Lung (tissue), 16 donors: ENCODE data around the gene FOXJ3. TPM values are rescaled to one million over a fixed set of nuclear protein-coding genes. Genes with fewer than 3 reads are reported as not detected.

Experiments
- ATAC-seq: fragments of 200-7000 bp; cut with Tn5 transposase; one replicate; pipeline ENCODE4 v1.9.1; 2020; ENCODE audit warnings: moderate number of reproducible peaks; ENCODE audit not compliant: insufficient read depth, low FRiP score
- DNase-seq, 3 donors: peaks; one replicate each; pipeline ENCODE4 v3.0.0-alpha.2; 2013 to 2017
- H3K27ac ChIP-seq, 2 donors: one replicate each; pipeline ENCODE4 v1.5.1; 2013; ENCODE audit warnings: mild to moderate bottlenecking in 2 of 2, moderate library complexity in 2 of 2, control low read depth in 1 of 2, inconsistent platforms in 1 of 2, low read depth in 1 of 2, low read length in 1 of 2
- H3K27me3 ChIP-seq, 3 donors: one replicate each; pipeline ENCODE4 v1.5.1; 2013; ENCODE audit warnings: low read length in 2 of 3; ENCODE audit not compliant: control insufficient read depth in 3 of 3, insufficient read depth in 3 of 3
- H3K36me3 ChIP-seq, 4 donors: one replicate each; pipeline ENCODE4 v1.5.1; 2013; ENCODE audit warnings: low read length in 4 of 4, mild to moderate bottlenecking in 1 of 4, moderate library complexity in 1 of 4; ENCODE audit not compliant: control insufficient read depth in 4 of 4, insufficient read depth in 4 of 4
- H3K4me1 ChIP-seq, 5 donors: one replicate each; pipeline ENCODE4 v1.5.1; 2013; ENCODE audit warnings: low read length in 5 of 5, mild to moderate bottlenecking in 2 of 5, moderate library complexity in 1 of 5; ENCODE audit not compliant: control insufficient read depth in 5 of 5, insufficient read depth in 5 of 5
- H3K4me3 ChIP-seq: one replicate; pipeline ENCODE4 v1.5.1; 2013; ENCODE audit warnings: mild to moderate bottlenecking, control low read depth, moderate library complexity
- H3K9ac ChIP-seq, 2 donors: one replicate each; pipeline ENCODE4 v1.5.1; 2013; ENCODE audit warnings: low read length in 2 of 2, control low read depth in 1 of 2; ENCODE audit not compliant: insufficient read depth in 1 of 2
- H3K9me3 ChIP-seq, 4 donors: one replicate each; pipeline ENCODE4 v1.5.1; 2013; ENCODE audit warnings: low read length in 3 of 4, mild to moderate bottlenecking in 1 of 4, moderate library complexity in 1 of 4; ENCODE audit not compliant: control insufficient read depth in 4 of 4, insufficient read depth in 3 of 4
- CTCF ChIP-seq: IDR thresholded peaks from 2 replicates; pipeline ENCODE4 v1.5.1; 2012; ENCODE audit warnings: mild to moderate bottlenecking; ENCODE audit errors: control extremely low read depth, extremely low read depth
- WGBS, 2 donors: extraction: QIAGEN DNeasy Blood & Tissue Kit; methylation state at CpG; one replicate each; pipeline ENCODE4 v1.1.7; 2013; 5-methylcytosine and 5-hydroxymethylcytosine counted together
- long read RNA-seq, 5 donors: transcript quantifications; one replicate each; lab custom pipeline, GENCODE V29; 2026
- polyA plus RNA-seq, 2 donors: library from polyadenylated mRNA; stranded (reverse); fragments of 200-250 nt; gene quantifications; one replicate each; pipeline ENCODE4 v1.2.1, GENCODE V29; 2013
- total RNA-seq, 2 donors: library from RNA; depleted of rRNA in 1 of 2; stranded (reverse); fragments of >200 nt in 1 of 2; gene quantifications; one replicate each; pipeline ENCODE4 v1.2.1, GENCODE V29; 2014 to 2021
- donor health status: control.
- donor health status: control.
- donor health status: Bipolar disorder and iron deficiency.
- donor health status: healthy.
- donor health status: DM: yes; HTN: yes; CAD: no.

Gene FOXJ3
- total RNA-seq: 100 to 1,000 TPM in 1 of 2 donors, 10 to 100 TPM in 1; 39.6 to 106 TPM
- 10 to 100 TPM; 11.9 to 13.5 TPM for polyA plus RNA-seq
- long read RNA-seq, donor 1, full-length matches to known transcripts: 9 of 38 reads
- long read RNA-seq, donor 1, partial matches to known transcripts: 29 of 38 reads
- long read RNA-seq, donor 1, other reads (novel, unspliced or antisense): 0 of 38 reads
- long read RNA-seq, donor 2, partial matches to known transcripts: 6 of 10 reads
- long read RNA-seq, donor 2, other reads (novel, unspliced or antisense): 0 of 10 reads
- long read RNA-seq, donor 3, full-length matches to known transcripts: 8 of 20 reads
- long read RNA-seq, donor 3, partial matches to known transcripts: 12 of 20 reads
- long read RNA-seq, donor 3, other reads (novel, unspliced or antisense): 0 of 20 reads
- long read RNA-seq, donor 4, partial matches to known transcripts: 0 of 3 reads
- long read RNA-seq, donor 4, other reads (novel, unspliced or antisense): 0 of 3 reads
- long read RNA-seq, donor 5, full-length matches to known transcripts: 6 of 42 reads
- long read RNA-seq, donor 5, partial matches to known transcripts: 36 of 42 reads
- long read RNA-seq, donor 5, other reads (novel, unspliced or antisense): 0 of 42 reads

GRCh38 chr1:42335050-42335808 lies at the start of gene FOXJ3:
Gene FOXJ3, minus strand, starts transcription at chr1:42335235. Its CDS starts 24,142 bp downstream, at chr1:42311093.
- Histone ChIP-seq H3K36me3 (peaks cover 0 to 4% (median 0%) of the 10 kb centered on the region in 4 donors), H3K4me3 (peak within 1 kb of the TSS; percentile 91), H3K9ac (peak within 1 kb of the TSS; percentile 69 to 90), H3K9me3 (peaks cover 0 to 1% (median 0%) of the 10 kb centered on the region in 4 donors), H3K4me1 (peaks cover 2 to 32% (median 8%) of the 10 kb centered on the region in 5 donors), H3K27ac (peak within 1 kb of the TSS; percentile 96 to 97), H3K27me3 (no peaks in the 10 kb centered on the region)
- TF ChIP-seq CTCF: no peak
- ATAC-seq (peak; percentile 95), DNase-seq (peak; percentile 96 to 99 (median 97))
- 0% methylated on average over 35 to 79 of the region's 79 CpGs for WGBS, 2 donors

DNA sequence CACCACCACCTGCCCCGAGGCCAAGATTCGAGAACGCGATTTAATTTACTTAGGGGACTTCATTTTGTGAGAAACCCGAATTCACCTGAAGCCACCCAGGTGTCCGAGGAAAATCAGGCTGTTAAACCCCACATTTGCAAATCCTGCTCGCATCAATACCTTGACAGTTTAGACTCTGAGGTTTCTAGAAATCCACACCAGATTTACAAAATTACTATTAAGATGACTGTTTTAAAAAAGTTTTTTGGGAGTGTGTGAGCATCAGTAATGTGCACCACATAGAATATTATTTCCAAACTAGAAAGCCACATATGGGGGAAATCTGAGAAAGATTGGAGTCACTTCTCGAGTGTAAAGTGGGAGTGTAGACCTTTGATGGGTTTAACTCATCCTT lies 46.2 kb upstream of the FOXJ3 start:
- no peaks in the 10 kb centered on the region for H3K36me3 ChIP-seq
- H3K27me3 ChIP-seq: peaks cover 0 to 39% (median 27%) of the 10 kb centered on the region in 3 donors
- peak overlapping the region; percentile 72 for H3K4me3 ChIP-seq
- TF ChIP-seq CTCF: no peak
- no peak overlapping the region for H3K27ac ChIP-seq
- WGBS, 2 donors: 16 to 18% methylated on average over 8 of the region's 8 CpGs
- DNase-seq (no peak), ATAC-seq (no peak)
- peaks cover 0 to 10% (median 3%) of the 10 kb centered on the region in 5 donors for H3K4me1 ChIP-seq
- no peaks in the 10 kb centered on the region for H3K9me3 ChIP-seq
- no peak overlapping the region for H3K9ac ChIP-seq

GRCh38 chr1:42380586-42381279 lies 45.7 kb upstream of the FOXJ3 start, which contains the start of gene RIMKLA:
Gene RIMKLA, plus strand, starts transcription at chr1:42380792. Its CDS starts 143 bp downstream, at chr1:42380935.
- no peak for TF ChIP-seq CTCF
- Histone ChIP-seq H3K9me3 (no peaks in the 10 kb centered on the region), H3K4me3 (peak within 1 kb of the TSS; percentile 72), H3K27ac (no peak within 1 kb of the TSS), H3K4me1 (peaks cover 0 to 10% (median 3%) of the 10 kb centered on the region in 5 donors), H3K27me3 (peaks cover 0 to 39% (median 27%) of the 10 kb centered on the region in 3 donors), H3K9ac (no peak within 1 kb of the TSS), H3K36me3 (no peaks in the 10 kb centered on the region)
- ATAC-seq (peak; percentile 92), DNase-seq (peak; percentile 43 to 64 (median 58))
- 1% methylated on average over 58 to 101 of the region's 101 CpGs for WGBS, 2 donors
